ENCODE data around the gene CARD10. TPM values are rescaled to one million over a fixed set of nuclear protein-coding genes. Genes with fewer than 3 reads are reported as not detected.

CARD10 gene
- total and polyA plus RNA-seq, 2 of the 8 experiments (the other 6 are each of a cell fraction or from before 2014, with no cell fraction given), result 13.5 to 14.4 TPM

DNA sequence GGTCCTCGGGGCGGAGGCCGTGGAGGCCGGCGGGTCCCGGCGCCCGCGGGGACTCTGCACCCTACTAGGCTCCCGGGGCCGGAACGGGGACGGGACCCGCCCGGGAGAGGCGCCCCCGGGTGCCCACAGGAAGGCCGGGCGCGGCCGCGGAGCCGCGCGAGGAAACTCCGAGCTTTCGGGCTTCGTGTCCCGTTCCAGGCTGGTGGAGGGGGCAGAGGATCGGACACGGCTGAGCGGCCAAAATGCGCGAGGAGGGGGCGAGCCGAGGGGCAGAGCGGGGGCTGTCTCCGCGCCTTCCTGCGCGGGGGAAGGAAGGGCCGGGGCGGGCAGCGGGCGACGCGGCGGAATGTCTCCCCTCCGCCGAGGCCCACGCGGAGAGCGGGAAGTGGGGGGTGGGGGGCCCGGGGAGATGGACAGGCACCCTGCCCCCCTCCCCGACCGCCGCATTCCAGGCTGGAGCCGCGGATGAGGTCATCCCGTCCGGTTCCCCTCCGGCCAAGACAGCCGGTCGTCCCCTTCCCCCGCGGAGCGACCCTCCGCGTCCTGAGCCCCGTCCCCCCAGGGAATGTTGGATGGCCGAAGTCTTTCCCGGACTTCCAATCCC, 41.5 kb upstream of the CARD10 start (continued):
- no peak for TF ChIP-seq POLR2AphosphoS5 (IDR thresholded peaks at IDR 0.05; ENCODE audit: low read depth, low read length)
- no peak for TF ChIP-seq KDM4A (IDR thresholded peaks at IDR 0.05; ENCODE audit: low read depth, low read length, severe bottlenecking)
- TF ChIP-seq ASH2L (IDR thresholded peaks at IDR 0.05; ENCODE audit: low read length), result no peak
- TF ChIP-seq SIN3A (conservative IDR thresholded peaks at IDR 0.05 in 1 of 2, IDR thresholded peaks at IDR 0.05 in 1 of 2; ENCODE audit: low read depth in 1 of 2, low read length in 2 of 2), result no peak
- TF ChIP-seq EGR1 (IDR thresholded peaks at IDR 0.05; ENCODE audit: borderline replicate concordance, low read depth, low read length), result no peak
- no peak for TF ChIP-seq BACH1 (IDR thresholded peaks at IDR 0.05; ENCODE audit: low read length)
- no peak for TF ChIP-seq TAF7 (optimal IDR thresholded peaks at IDR 0.05; ENCODE audit: borderline replicate concordance, low read depth, low read length)
- TF ChIP-seq, protein P1, sequence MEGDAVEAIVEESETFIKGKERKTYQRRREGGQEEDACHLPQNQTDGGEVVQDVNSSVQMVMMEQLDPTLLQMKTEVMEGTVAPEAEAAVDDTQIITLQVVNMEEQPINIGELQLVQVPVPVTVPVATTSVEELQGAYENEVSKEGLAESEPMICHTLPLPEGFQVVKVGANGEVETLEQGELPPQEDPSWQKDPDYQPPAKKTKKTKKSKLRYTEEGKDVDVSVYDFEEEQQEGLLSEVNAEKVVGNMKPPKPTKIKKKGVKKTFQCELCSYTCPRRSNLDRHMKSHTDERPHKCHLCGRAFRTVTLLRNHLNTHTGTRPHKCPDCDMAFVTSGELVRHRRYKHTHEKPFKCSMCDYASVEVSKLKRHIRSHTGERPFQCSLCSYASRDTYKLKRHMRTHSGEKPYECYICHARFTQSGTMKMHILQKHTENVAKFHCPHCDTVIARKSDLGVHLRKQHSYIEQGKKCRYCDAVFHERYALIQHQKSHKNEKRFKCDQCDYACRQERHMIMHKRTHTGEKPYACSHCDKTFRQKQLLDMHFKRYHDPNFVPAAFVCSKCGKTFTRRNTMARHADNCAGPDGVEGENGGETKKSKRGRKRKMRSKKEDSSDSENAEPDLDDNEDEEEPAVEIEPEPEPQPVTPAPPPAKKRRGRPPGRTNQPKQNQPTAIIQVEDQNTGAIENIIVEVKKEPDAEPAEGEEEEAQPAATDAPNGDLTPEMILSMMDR (IDR thresholded peaks at IDR 0.05; ENCODE audit: control extremely low read depth in 1 of 3, insufficient read depth in 1 of 3, low read depth in 1 of 3, low read length in 3 of 3), result no peak
